Measurements from ENCODE around the gene RXFP1.

DNA sequence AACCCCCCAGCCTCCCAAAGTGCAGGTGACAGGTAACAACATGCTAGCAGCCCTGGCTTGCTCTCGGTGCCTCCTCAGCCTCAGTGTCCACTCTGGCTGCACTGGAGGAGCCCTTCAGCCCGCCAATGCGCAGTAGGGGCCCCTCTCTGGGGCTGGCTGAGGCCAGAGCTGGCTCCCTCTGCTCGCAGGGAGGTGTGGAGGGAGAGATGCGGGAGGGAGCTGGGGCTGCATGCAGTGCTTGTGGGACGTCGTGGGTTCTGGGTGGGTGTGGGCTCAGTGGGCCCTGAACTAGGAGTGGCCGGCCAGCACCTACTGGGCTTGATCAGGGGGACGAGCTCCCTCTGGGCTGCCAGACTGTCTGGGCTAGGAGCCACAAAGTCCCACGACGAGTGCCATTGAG is 135.6 kb downstream of the RXFP1 start:
- no peak for TF ChIP-seq EZH2 (IDR thresholded peaks at IDR 0.05; ENCODE audit: low read length)
- TF ChIP-seq CTCF (optimal IDR thresholded peaks at IDR 0.05 in 1 of 3, IDR thresholded peaks at IDR 0.05 in 1 of 3, conservative IDR thresholded peaks at IDR 0.05 in 1 of 3; ENCODE audit: extremely low read depth in 1 of 3, insufficient read depth in 2 of 3, low read length in 3 of 3), result no peak

Measured in keratinocyte (primary cell).